Vagina (tissue), 2 donors: ENCODE results near the gene SF3B2. TPM values are rescaled to one million over a fixed set of nuclear protein-coding genes. Genes with fewer than 3 reads are reported as not detected.
"Not testable (repeated sequence)": the region's sequence is repeated elsewhere in the genome, so short reads cannot be mapped to it uniquely, and the experiment has no call there.

ENCODE experiments used
- DNase-seq, 2 donors: peaks; one replicate each; pipeline ENCODE4 v3.0.0-alpha.2; 2017; ENCODE audit errors: extremely low spot score in 2 of 2
- H3K27ac ChIP-seq: fragments of 200-600 bp; sonication (generic); one replicate; pipeline ENCODE4 v1.5.1; 2019
- H3K27me3 ChIP-seq: fragments of 200-600 bp; sonication (generic); one replicate; pipeline ENCODE4 v1.5.1; 2019
- H3K36me3 ChIP-seq, 2 donors: fragments of 200-600 bp; sonication (generic); one replicate each; pipeline ENCODE4 v1.5.1; 2017 to 2019
- H3K4me1 ChIP-seq: fragments of 200-600 bp; sonication (generic); one replicate; pipeline ENCODE4 v1.5.1; 2019
- H3K4me3 ChIP-seq, 2 donors: fragments of 200-600 bp; sonication (generic); 1 replicate in 1 of 2; 2 replicates in 1 of 2; pipeline ENCODE4 v1.5.1; 2016 to 2019
- H3K9me3 ChIP-seq: fragments of 200-600 bp; sonication (generic); one replicate; pipeline ENCODE4 v1.5.1; 2019
- CTCF ChIP-seq, 3 experiments: fragments of 450-650 bp in 2 of 3; fragments of 200-600 bp in 1 of 3; sonication (generic) in 1 of 3; IDR thresholded peaks; one replicate each; pipeline ENCODE4 v1.5.1; 2017 to 2019; ENCODE audit warnings: antibody characterized with exemption in 3 of 3, mild to moderate bottlenecking in 2 of 3, moderate library complexity in 2 of 3
- POLR2A ChIP-seq, 2 donors: fragments of 450-650 bp; IDR thresholded peaks; one replicate each; pipeline ENCODE4 v1.6.1; 2017; ENCODE audit warnings: antibody characterized with exemption in 2 of 2, mild to moderate bottlenecking in 2 of 2, moderate library complexity in 2 of 2
- POLR2AphosphoS5 ChIP-seq, 2 donors: sonication (generic); formaldehyde crosslinking; IDR thresholded peaks; one replicate each; pipeline ENCODE4 v1.9.0; 2017; ENCODE audit warnings: antibody characterized with exemption in 2 of 2, mild to moderate bottlenecking in 2 of 2, low read depth in 1 of 2; ENCODE audit not compliant: insufficient read depth in 1 of 2
- intact Hi-C: fragments of 100-400 bp; cut with DNase I; formaldehyde crosslinking; loops from one replicate; pipeline ENCODE4 v1.15.1; 2023
- total RNA-seq: library from RNA; depleted of rRNA; stranded (reverse); fragments of >200 nt; gene quantifications from one replicate; pipeline ENCODE4 v1.2.3, GENCODE V29; 2016

SF3B2 gene
- total RNA-seq, 1 donor from 2014 or later: 107 TPM

GRCh38 chr11:66006891-66007176 is 45.3 kb upstream of the SF3B2 start:
- no peak for DNase-seq
- H3K4me3 ChIP-seq: no peak overlapping the region
- no peak overlapping the region for H3K27ac ChIP-seq
- H3K36me3 ChIP-seq: peaks cover 0 to 11% of the 10 kb centered on the region in 2 donors
- H3K27me3 ChIP-seq: no peaks in the 10 kb centered on the region
- intact Hi-C loops: no loop called here
- no peaks in the 10 kb centered on the region for H3K9me3 ChIP-seq
- no peak for TF ChIP-seq CTCF (IDR thresholded peaks at IDR 0.05)
- TF ChIP-seq POLR2A (IDR thresholded peaks at IDR 0.05): no peak
- TF ChIP-seq POLR2AphosphoS5 (IDR thresholded peaks at IDR 0.05; ENCODE audit: insufficient read depth in 1 of 2, low read depth in 1 of 2): no peak
- peaks cover 16% of the 10 kb centered on the region for H3K4me1 ChIP-seq

- intact Hi-C loops: no loop called here
- Histone ChIP-seq H3K4me1 (peaks cover 20% of the 10 kb centered on the region), H3K4me3 (no peak overlapping the region), H3K27ac (no peak overlapping the region), H3K27me3 (no peaks in the 10 kb centered on the region), H3K9me3 (no peaks in the 10 kb centered on the region), H3K36me3 (peaks cover 0 to 11% of the 10 kb centered on the region in 2 donors)
- TF ChIP-seq CTCF (IDR thresholded peaks at IDR 0.05): no peak
- no peak for TF ChIP-seq POLR2A (IDR thresholded peaks at IDR 0.05)
- no peak for TF ChIP-seq POLR2AphosphoS5 (IDR thresholded peaks at IDR 0.05; ENCODE audit: insufficient read depth in 1 of 2, low read depth in 1 of 2)
- no peak for DNase-seq
These were observed 44.9 kb upstream of the SF3B2 start for GRCh38 chr11:66007201-66007634.

GRCh38 chr11:66008095-66008467 is 44.1 kb upstream of the SF3B2 start:
- Histone ChIP-seq H3K27ac (no peak overlapping the region), H3K27me3 (no peaks in the 10 kb centered on the region), H3K4me3 (no peak overlapping the region), H3K4me1 (peaks cover 19% of the 10 kb centered on the region), H3K36me3 (peaks cover 0 to 11% of the 10 kb centered on the region in 2 donors), H3K9me3 (no peaks in the 10 kb centered on the region)
- no peak for TF ChIP-seq POLR2A (IDR thresholded peaks at IDR 0.05)
- TF ChIP-seq POLR2AphosphoS5 (IDR thresholded peaks at IDR 0.05; ENCODE audit: insufficient read depth in 1 of 2, low read depth in 1 of 2): no peak
- no peak for TF ChIP-seq CTCF (IDR thresholded peaks at IDR 0.05)
- intact Hi-C loops: no loop called here
- no peak for DNase-seq

- Histone ChIP-seq H3K4me3 (no peak overlapping the region), H3K9me3 (no peaks in the 10 kb centered on the region), H3K36me3 (peaks cover 0 to 11% of the 10 kb centered on the region in 2 donors), H3K4me1 (peaks cover 14% of the 10 kb centered on the region), H3K27ac (no peak overlapping the region), H3K27me3 (no peaks in the 10 kb centered on the region)
- intact Hi-C loops: no loop called here
- no peak for DNase-seq
- TF ChIP-seq POLR2A (IDR thresholded peaks at IDR 0.05) (no peak), CTCF (IDR thresholded peaks at IDR 0.05) (no peak), POLR2AphosphoS5 (IDR thresholded peaks at IDR 0.05; ENCODE audit: insufficient read depth in 1 of 2, low read depth in 1 of 2) (no peak)
These were observed 43.6 kb upstream of the SF3B2 start for GRCh38 chr11:66008468-66009101.

GRCh38 chr11:66010036-66010435 is 42.1 kb upstream of the SF3B2 start:
- H3K4me1 ChIP-seq: peaks cover 11% of the 10 kb centered on the region

More at GRCh38 chr11:66010036-66010435, 42.1 kb upstream of the SF3B2 start:
- intact Hi-C loops, H3K27ac ChIP-seq, H3K36me3 ChIP-seq, H3K9me3 ChIP-seq, H3K27me3 ChIP-seq, H3K4me3 ChIP-seq, DNase-seq: not testable (repeated sequence)
